Measurements from ENCODE around the gene TULP4.
"Not testable (repeated sequence)": the region's sequence is repeated elsewhere in the genome, so short reads cannot be mapped to it uniquely, and the experiment has no call there.

Gene TULP4

GRCh38 chr6:158295976-158296853 is 16.1 kb upstream of the TULP4 start:
- DNase-seq, result not testable (repeated sequence)

DNA sequence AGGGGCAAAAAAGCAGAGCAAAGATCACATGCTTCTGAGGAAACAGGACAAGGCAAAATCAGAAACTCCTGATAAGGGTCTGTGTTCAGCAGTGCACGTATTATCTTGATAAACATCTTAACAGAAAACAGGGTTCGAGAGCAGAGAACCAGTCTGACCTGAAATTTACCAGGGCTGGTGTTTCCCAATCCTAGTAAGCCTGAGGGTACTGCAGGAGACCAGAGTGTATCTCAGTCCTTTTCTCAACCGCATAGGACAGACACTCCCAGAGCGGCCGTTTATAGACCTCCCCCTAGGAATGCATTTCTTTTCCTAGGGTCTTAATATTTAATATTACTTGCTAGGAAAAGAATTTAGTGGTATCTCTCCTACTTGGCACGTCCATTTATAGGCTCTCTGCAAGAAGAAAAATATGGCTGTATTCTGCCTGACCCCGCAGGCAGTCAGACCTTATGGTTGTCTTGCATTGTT is 15.4 kb upstream of the TULP4 start:
- DNase-seq, result not testable (repeated sequence)

DNA sequence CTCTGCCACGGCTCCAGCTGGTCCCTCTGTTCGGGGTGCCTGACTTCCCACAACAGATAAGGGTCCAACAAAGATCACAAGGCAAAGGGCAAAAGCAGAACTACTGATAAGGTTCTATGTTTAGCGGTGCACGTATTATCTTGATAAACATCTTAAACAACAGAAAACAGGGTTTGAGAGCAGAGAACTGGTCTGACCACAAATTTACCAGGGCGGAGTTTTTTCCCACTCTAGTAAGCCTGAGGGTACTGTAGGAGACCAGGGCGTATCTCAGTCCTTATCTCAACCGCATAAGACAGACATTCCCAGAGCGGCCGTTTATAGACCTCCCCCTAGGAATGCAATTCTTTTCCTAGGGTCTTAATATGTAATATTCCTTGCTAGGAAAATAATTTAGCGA is 14.6 kb upstream of the TULP4 start:
- DNase-seq, result not testable (repeated sequence)

DNA sequence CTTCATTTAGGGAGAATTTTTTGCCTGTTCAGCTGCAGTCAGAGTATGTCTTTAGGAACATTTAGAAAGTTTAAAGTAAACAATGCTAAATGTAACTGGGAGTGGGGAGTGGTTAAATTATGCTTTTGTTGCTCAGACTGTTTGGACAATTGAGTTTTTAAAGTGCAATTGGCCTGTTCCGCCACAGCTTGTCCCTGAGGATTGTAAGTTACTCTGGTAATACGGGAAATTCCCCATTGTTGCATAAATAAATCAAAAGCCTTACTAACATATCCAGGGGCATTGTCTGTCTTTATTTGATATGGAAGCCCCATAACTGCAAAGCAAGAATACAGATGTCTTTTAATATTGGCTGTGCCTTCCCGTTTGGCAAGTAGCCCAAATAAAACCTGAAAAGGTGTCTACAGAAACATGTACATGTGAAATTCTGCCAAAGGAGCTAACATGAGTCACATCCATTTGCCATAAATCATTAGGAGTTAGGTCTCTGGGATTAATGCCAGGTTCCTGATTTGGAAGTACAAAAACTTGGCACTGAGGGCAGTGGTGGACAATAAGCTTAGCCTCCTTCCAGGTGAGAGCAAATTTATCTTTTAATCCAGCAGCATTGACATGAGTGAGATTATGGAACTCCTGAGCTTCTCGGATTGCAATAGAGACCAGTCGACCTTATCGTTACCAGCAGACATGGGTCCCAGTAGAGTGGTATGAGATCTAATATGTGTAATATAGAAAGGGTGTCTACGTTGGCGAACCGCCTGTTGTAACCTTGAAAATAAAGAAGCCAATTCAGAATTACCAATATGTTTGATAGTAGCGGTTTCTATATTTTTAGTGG is 11.7 kb upstream of the TULP4 start:
- peak; percentile 10 for DNase-seq

GRCh38 chr6:158301561-158301960 is 10.7 kb upstream of the TULP4 start:
- DNase-seq, result not testable (repeated sequence)

GRCh38 chr6:158302195-158302796 is 10.0 kb upstream of the TULP4 start:
- not testable (repeated sequence) for DNase-seq

GRCh38 chr6:158303210-158303731 is 9.0 kb upstream of the TULP4 start:
- no peak for DNase-seq

DNA sequence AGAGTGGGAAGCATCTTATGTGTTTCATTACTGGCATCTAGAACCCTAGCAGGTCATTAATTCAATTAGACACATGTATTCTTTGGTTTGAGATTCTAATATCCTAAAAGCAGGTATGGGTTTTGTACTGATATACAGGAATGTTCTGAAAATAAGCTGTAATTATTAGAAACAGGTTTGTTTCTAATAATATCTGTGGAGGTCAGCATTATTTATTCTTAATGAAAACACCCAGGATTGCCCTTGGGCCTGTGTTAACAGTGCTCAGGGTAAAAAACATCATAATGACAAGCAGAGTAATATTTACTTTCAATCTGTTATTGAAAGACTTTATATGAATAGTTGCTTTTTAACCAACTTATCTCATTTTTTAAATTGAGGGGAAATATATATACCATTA is 8.0 kb upstream of the TULP4 start:
- no peak for DNase-seq

GRCh38 chr6:158309814-158310213 is 2.5 kb upstream of the TULP4 start:
- DNase-seq, result no peak

GRCh38 chr6:158311193-158311592 is 1.1 kb upstream of the TULP4 start:
- no peak for DNase-seq

GRCh38 chr6:158311626-158312025 is 639 bp upstream of the TULP4 start:
- no peak for DNase-seq

- DNase-seq, result no peak
These were observed 570 bp downstream of the TULP4 start for GRCh38 chr6:158312672-158313397.

GRCh38 chr6:158313989-158314388 is 1.7 kb downstream of the TULP4 start:
- DNase-seq, result no peak

DNA sequence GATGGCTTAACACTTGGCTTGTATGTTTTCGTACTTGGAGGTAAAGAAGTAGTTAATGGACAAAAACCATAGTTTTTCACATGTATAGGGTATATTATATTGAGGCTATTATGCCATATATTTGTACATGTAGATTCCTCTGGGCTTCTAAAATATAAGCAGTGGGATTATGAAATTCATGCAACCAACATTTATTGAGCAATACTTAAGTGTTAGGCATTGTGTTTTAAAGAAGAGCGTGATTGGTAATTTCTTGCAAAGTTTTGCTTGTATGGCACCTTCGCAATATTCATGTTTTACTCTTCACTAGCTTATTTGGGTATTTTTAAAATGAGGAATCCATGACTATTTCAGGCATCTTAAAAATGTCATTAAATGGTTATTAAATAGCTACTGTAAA is 2.5 kb downstream of the TULP4 start:
- no peak for DNase-seq

DNA sequence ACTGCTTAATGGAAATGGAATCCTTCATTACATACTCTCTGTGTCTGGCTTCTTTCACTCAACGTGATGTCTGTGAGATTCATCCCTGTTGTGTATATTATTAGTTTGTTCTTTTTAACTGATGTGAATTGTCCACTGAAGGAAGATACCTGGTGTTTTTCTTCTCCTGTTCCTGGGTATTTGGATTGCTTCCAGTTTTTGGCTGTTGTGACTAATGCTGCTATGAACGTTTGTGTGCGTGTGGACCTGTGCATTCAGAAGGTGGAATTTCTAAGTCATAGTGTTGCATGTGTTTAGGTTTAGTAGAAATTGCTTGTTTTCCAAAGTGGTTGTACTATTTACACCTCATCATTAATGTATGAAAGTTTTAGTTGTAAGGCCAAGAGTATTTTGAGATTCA is 3.8 kb downstream of the TULP4 start:
- DNase-seq, result no peak

- DNase-seq, result no peak
These were observed 9.7 kb downstream of the TULP4 start for GRCh38 chr6:158321960-158322359.

GRCh38 chr6:158322400-158322723 is 10.1 kb downstream of the TULP4 start:
- DNase-seq, result no peak

- no peak for DNase-seq
These were observed 10.7 kb downstream of the TULP4 start for GRCh38 chr6:158322724-158323560.

DNA sequence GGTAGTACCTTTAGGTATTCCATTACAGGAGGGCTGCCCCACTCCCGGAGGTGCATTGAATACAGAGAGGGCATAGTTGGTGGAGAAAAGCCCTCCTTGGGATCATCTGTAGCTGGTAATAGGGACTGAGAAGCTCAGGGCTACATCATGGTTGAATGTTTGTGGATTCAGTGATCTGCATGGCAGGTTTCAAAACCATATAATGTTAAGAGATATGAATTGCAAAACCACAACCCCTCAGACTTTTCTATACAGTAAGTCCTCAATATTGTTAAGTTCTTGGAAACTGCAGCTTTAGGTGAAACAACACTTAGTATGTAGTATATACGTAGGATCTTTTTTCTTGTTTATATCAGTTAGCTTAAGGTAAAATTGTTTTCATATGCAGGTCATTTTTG is 11.3 kb downstream of the TULP4 start:
- DNase-seq, result no peak

- no peak for DNase-seq
These were observed 11.9 kb downstream of the TULP4 start for GRCh38 chr6:158324136-158324535.

DNA sequence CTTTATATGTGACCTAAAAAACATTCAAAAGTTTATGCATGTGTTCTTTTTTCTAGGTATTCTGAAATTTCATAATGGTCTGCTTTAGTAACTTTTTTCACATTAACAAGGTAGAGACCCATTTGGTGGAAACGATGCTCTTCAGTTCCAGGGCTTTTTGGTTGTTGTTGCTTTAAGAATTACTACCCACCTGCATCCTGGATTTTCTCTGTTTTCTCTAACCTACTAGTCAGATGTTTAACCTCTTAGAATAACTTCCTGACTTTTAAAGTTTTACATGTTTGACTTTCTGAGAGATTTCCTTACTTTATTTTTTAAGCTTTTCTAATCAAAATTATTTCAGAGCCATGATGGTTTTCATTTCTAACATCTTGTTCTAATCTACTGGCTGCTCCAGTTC is 14.9 kb downstream of the TULP4 start:
- no peak for DNase-seq

- no peak for DNase-seq
These were observed 16.7 kb downstream of the TULP4 start for GRCh38 chr6:158328952-158329351.

Data from NCI-H2107 (cell line).